ENCODE data around the gene CCDC71. TPM values are rescaled to one million over a fixed set of nuclear protein-coding genes. Genes with fewer than 3 reads are reported as not detected.

Gene CCDC71
- total and polyA plus RNA-seq, 2 of the 13 experiments (the other 11 are each of a cell fraction or from before 2014, with no cell fraction given) = 9.7 to 14.3 TPM

DNA sequence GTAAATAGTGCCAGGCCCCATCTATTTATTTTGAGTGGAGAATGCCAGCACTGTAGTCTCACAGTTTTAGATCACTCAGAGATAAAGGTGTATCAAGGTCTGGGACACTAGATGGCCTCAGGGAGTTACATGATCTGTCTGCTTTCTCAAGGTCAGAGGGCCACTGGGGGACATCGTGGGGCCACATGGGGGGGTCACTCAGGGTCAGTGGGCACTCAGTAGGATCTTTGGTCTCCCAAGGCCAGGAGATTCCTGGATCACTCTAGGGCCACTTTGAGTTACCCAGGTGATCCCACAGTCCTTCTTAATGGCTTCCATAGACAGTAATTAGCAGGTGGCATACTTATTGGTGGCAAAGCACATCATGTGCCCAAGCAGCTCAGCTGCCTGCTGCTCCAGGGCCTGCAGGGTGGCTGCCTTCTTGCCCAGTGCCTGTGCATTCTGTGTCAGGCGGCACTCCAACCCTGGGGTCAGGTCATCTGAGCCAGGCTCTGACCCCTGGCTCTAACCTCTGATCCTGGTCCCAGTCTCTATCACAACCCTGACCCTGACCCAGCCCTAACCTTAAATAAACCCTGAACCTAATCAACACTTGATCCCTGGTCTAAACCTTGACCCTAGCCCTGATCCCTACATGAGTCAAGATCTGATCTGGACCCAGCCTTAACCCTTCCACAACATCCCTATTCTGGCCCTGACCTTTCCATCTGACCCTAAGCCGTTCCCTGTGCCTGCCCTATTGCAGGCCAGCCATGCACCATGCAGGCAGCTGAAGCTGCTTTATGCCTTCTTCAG lies 31.5 kb downstream of the CCDC71 start (continued):
- TF ChIP-seq UBTF (CRISPR knock-in tag; IDR thresholded peaks at IDR 0.05) = no peak
- peak; percentile 48; the same call in 1 of the 2 replicates for TF ChIP-seq ZBTB7A (CRISPR knock-in tag; IDR thresholded peaks at IDR 0.05)
- TF ChIP-seq WIZ (CRISPR knock-in tag; IDR thresholded peaks at IDR 0.05) = no peak
- 0 out of 2 replicates have a peak, but pooled peaks have one; percentile 45 for TF ChIP-seq POGZ (CRISPR knock-in tag; IDR thresholded peaks at IDR 0.05)
- TF ChIP-seq SOX5 (CRISPR knock-in tag; IDR thresholded peaks at IDR 0.05; ENCODE audit: borderline replicate concordance) = 0 out of 2 replicates have a peak, but pooled peaks have one; percentile 11
- peak; percentile 44; the same call in 1 of the 2 replicates for TF ChIP-seq NFKB2 (CRISPR knock-in tag; IDR thresholded peaks at IDR 0.05; ENCODE audit: borderline replicate concordance)
- TF ChIP-seq ZNF546 (CRISPR knock-in tag; conservative IDR thresholded peaks at IDR 0.05) = no peak
- TF ChIP-seq, protein P1, sequence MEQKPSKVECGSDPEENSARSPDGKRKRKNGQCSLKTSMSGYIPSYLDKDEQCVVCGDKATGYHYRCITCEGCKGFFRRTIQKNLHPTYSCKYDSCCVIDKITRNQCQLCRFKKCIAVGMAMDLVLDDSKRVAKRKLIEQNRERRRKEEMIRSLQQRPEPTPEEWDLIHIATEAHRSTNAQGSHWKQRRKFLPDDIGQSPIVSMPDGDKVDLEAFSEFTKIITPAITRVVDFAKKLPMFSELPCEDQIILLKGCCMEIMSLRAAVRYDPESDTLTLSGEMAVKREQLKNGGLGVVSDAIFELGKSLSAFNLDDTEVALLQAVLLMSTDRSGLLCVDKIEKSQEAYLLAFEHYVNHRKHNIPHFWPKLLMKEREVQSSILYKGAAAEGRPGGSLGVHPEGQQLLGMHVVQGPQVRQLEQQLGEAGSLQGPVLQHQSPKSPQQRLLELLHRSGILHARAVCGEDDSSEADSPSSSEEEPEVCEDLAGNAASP (CRISPR knock-in tag; IDR thresholded peaks at IDR 0.05; ENCODE audit: borderline replicate concordance) = peak; percentile 74; the same call in 1 of the 2 replicates
- TF ChIP-seq, protein P2, sequence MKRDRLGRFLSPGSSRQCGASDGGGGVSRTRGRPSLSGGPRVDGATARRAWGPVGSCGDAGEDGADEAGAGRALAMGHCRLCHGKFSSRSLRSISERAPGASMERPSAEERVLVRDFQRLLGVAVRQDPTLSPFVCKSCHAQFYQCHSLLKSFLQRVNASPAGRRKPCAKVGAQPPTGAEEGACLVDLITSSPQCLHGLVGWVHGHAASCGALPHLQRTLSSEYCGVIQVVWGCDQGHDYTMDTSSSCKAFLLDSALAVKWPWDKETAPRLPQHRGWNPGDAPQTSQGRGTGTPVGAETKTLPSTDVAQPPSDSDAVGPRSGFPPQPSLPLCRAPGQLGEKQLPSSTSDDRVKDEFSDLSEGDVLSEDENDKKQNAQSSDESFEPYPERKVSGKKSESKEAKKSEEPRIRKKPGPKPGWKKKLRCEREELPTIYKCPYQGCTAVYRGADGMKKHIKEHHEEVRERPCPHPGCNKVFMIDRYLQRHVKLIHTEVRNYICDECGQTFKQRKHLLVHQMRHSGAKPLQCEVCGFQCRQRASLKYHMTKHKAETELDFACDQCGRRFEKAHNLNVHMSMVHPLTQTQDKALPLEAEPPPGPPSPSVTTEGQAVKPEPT (CRISPR knock-in tag; IDR thresholded peaks at IDR 0.05; ENCODE audit: low read depth) = no peak
- TF ChIP-seq TSC22D2 (CRISPR knock-in tag; IDR thresholded peaks at IDR 0.05; ENCODE audit: borderline replicate concordance) = no peak
- TF ChIP-seq NONO (IDR thresholded peaks at IDR 0.05) = no peak
- TF ChIP-seq NONO (CRISPR knock-in tag; conservative IDR thresholded peaks at IDR 0.05) = no peak
- 0 out of 2 replicates have a peak, but pooled peaks have one; percentile 49 for TF ChIP-seq PHF21A (CRISPR knock-in tag; IDR thresholded peaks at IDR 0.05)
- TF ChIP-seq ZNF484 (CRISPR knock-in tag; IDR thresholded peaks at IDR 0.05; ENCODE audit: borderline replicate concordance, low read depth) = no peak
- no peak for TF ChIP-seq GABPA (IDR thresholded peaks at IDR 0.05; ENCODE audit: low read depth, low read length)
- peak; percentile 34 for TF ChIP-seq GABPA (CRISPR knock-in tag; IDR thresholded peaks at IDR 0.05; ENCODE audit: low read depth)
- peak; percentile 32; the same call in 1 of the 2 replicates for TF ChIP-seq MED1 (CRISPR knock-in tag; IDR thresholded peaks at IDR 0.05)
- TF ChIP-seq, protein P3, sequence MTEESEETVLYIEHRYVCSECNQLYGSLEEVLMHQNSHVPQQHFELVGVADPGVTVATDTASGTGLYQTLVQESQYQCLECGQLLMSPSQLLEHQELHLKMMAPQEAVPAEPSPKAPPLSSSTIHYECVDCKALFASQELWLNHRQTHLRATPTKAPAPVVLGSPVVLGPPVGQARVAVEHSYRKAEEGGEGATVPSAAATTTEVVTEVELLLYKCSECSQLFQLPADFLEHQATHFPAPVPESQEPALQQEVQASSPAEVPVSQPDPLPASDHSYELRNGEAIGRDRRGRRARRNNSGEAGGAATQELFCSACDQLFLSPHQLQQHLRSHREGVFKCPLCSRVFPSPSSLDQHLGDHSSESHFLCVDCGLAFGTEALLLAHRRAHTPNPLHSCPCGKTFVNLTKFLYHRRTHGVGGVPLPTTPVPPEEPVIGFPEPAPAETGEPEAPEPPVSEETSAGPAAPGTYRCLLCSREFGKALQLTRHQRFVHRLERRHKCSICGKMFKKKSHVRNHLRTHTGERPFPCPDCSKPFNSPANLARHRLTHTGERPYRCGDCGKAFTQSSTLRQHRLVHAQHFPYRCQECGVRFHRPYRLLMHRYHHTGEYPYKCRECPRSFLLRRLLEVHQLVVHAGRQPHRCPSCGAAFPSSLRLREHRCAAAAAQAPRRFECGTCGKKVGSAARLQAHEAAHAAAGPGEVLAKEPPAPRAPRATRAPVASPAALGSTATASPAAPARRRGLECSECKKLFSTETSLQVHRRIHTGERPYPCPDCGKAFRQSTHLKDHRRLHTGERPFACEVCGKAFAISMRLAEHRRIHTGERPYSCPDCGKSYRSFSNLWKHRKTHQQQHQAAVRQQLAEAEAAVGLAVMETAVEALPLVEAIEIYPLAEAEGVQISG (CRISPR knock-in tag; IDR thresholded peaks at IDR 0.05) = peak; percentile 49
- no peak for TF ChIP-seq CREB3 (CRISPR knock-in tag; IDR thresholded peaks at IDR 0.05)
- TF ChIP-seq DR1 (CRISPR knock-in tag; IDR thresholded peaks at IDR 0.05) = no peak

Measured in HepG2 (cell line).